GM18526 (cell line): ENCODE data around the gene CBLL2.

Source experiments
- POLR2A ChIP-seq: IDR thresholded peaks from 3 replicates; pipeline ENCODE4 v1.6.1; 2011; ENCODE audit not compliant: insufficient read length; ENCODE audit errors: extremely low read depth

The CBLL2 gene

GRCh38 chrX:22272613-22273012 is at the start of gene CBLL2:
TSS of gene CBLL2 (plus strand) at chrX:22272913. CDS start at chrX:22272992, 79 bp downstream.
- no peak for TF ChIP-seq POLR2A

- TF ChIP-seq POLR2A = no peak
Observed at GRCh38 chrX:22234380-22234779, 38.3 kb upstream of the CBLL2 start.

GRCh38 chrX:22237479-22237878 is 35.2 kb upstream of the CBLL2 start:
- no peak for TF ChIP-seq POLR2A

- TF ChIP-seq POLR2A = no peak
Observed at GRCh38 chrX:22246620-22247019, 26.1 kb upstream of the CBLL2 start.

GRCh38 chrX:22247169-22247568 is 25.5 kb upstream of the CBLL2 start:
- no peak for TF ChIP-seq POLR2A

- TF ChIP-seq POLR2A = no peak
Observed at GRCh38 chrX:22248401-22248800, 24.3 kb upstream of the CBLL2 start.

GRCh38 chrX:22249371-22249770 is 23.3 kb upstream of the CBLL2 start:
- no peak for TF ChIP-seq POLR2A

GRCh38 chrX:22268706-22269105 is 4.0 kb upstream of the CBLL2 start:
- TF ChIP-seq POLR2A = no peak

GRCh38 chrX:22273714-22274317 is 1.1 kb downstream of the CBLL2 start:
- TF ChIP-seq POLR2A = no peak

- TF ChIP-seq POLR2A = no peak
Observed at GRCh38 chrX:22276781-22277180, 4.1 kb downstream of the CBLL2 start.

GRCh38 chrX:22278375-22278774 is 5.7 kb downstream of the CBLL2 start:
- no peak for TF ChIP-seq POLR2A

GRCh38 chrX:22296871-22297270 is 24.2 kb downstream of the CBLL2 start:
- TF ChIP-seq POLR2A = no peak

GRCh38 chrX:22300130-22300529 is 27.4 kb downstream of the CBLL2 start:
- no peak for TF ChIP-seq POLR2A

- no peak for TF ChIP-seq POLR2A
Observed at GRCh38 chrX:22310779-22311178, 38.1 kb downstream of the CBLL2 start.

- no peak for TF ChIP-seq POLR2A
Observed at GRCh38 chrX:22313766-22314165, 41.1 kb downstream of the CBLL2 start.

GRCh38 chrX:22314211-22314610 is 41.5 kb downstream of the CBLL2 start:
- TF ChIP-seq POLR2A = no peak

- no peak for TF ChIP-seq POLR2A
Observed at GRCh38 chrX:22314692-22315091, 42.0 kb downstream of the CBLL2 start.
